Measurements from ENCODE around the gene DYRK1B.
A peak's percentile ranks its signal among the peaks of the same experiment; 100 is the strongest.
"Not testable (repeated sequence)": the region's sequence is repeated elsewhere in the genome, so short reads cannot be mapped to it uniquely, and the experiment has no call there.

The DYRK1B gene

DNA sequence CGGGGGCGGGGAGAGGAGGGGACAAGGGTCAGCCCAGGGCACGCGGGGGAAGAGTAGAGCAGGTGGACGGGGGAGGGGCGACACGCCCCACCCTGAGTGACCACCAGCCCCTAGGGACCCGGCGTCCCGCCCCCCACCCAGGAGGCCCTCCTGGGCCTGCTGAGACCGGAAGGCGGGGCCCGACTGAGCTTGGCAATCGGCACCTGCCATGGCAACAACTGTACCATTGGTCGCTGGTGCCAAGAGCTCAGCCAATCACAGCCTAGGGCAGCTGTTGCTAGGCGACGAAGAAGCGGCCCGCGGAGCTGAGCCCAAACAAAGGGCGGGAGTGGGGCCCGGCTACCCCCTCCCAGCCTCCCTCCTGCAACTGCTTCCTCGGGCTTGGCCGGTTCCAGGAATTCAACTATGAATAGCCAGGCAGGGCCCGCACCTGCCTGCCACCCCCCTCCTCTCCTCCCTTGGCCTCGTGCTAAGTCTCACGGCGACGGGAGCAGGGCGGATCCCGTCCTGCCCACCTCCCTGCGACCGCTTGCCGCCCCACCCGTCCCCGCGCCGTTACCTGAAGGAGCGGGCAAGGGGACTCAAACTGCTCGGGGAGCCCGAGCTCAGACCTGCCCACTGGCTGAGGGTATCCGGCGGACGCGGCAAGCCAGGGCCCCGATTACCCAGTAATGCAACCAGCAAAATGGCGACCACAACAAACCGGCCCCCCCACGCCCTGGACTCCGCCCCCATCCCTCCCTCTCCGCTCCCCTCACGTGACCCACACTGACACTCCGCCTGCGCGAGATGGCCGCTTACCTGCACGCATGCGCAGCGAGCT is at the start of gene DYRK1B:
TSS of gene DYRK1B (minus strand) at position 699 of the 823 bp plus-strand sequence. CDS start 2,295 bp downstream, outside the sequence.
- H3K4me3 ChIP-seq (ENCODE audit: low read depth, low read length): peak within 1 kb of the TSS; percentile 80
- DNase-seq: peak; percentile 96
- in situ Hi-C loops (cut with HindIII; ENCODE audit: low pct_ligation_motif_present, low sequenced_read_pairs): no loop called here
- H3K36me3 ChIP-seq (replicated peaks): peaks cover 46% of the 10 kb centered on the region
- no peaks in the 10 kb centered on the region for H3K27me3 ChIP-seq (replicated peaks)
- TF ChIP-seq, protein P1, sequence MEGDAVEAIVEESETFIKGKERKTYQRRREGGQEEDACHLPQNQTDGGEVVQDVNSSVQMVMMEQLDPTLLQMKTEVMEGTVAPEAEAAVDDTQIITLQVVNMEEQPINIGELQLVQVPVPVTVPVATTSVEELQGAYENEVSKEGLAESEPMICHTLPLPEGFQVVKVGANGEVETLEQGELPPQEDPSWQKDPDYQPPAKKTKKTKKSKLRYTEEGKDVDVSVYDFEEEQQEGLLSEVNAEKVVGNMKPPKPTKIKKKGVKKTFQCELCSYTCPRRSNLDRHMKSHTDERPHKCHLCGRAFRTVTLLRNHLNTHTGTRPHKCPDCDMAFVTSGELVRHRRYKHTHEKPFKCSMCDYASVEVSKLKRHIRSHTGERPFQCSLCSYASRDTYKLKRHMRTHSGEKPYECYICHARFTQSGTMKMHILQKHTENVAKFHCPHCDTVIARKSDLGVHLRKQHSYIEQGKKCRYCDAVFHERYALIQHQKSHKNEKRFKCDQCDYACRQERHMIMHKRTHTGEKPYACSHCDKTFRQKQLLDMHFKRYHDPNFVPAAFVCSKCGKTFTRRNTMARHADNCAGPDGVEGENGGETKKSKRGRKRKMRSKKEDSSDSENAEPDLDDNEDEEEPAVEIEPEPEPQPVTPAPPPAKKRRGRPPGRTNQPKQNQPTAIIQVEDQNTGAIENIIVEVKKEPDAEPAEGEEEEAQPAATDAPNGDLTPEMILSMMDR (IDR thresholded peaks at IDR 0.05; ENCODE audit: low read depth, low read length, missing control alignments): no peak
- H3K27ac ChIP-seq: peak within 1 kb of the TSS; percentile 96

DNA sequence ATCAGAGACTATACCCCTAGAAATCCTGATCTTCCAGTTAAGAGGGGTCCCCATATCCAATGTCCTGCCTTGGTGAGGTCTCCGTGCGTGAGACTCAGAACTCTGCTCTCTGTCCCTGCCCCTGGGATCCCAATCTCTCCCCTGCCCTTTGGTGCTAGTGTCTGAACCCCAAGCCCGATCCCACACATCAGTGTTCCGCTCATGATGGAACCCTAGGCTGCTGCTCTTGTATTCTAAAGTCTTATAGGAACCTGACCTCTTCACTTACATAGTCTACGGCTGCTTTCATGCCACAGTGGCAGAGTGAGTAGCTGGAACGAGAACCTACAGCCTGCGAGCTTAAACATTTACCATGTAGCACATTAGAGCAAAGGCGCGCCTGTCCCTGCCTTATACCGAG is 48.7 kb upstream of the DYRK1B start:
- H3K36me3 ChIP-seq (replicated peaks); in situ Hi-C loops (cut with HindIII; ENCODE audit: low pct_ligation_motif_present, low sequenced_read_pairs); H3K4me3 ChIP-seq (ENCODE audit: low read depth, low read length); DNase-seq; H3K27ac ChIP-seq; H3K27me3 ChIP-seq (replicated peaks): not testable (repeated sequence)

DNA sequence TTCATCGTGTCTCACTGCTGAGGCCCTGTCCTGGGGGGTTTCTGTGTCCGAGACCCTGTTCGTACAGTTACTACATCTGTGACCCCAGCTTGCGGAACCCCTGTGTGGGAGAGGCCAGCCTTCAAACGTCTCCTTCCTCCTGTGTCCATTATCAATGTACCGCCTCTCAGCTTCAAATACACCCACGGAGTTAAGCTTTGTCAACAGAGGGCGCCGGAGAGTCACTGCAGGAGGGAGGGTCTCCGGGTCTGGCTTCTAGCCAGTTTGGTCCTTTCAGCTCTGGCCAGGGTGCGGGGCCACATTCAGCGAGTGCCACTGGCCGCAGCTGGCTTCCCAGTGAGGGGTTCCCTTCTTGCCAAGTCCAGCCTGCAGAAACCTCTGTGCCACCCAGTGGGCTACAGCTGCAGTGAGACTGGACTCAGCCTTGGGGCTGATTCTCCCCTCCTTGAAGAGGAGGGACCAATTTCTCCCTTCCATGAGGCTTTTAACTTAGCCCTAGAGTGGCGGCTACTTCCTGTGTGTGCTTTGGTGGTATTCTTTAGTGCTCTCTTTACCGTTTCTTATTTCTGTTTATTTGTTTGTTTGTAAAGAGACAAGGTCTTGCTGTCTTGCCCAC is 47.6 kb upstream of the DYRK1B start:
- H3K27ac ChIP-seq; in situ Hi-C loops (cut with HindIII; ENCODE audit: low pct_ligation_motif_present, low sequenced_read_pairs); DNase-seq; H3K36me3 ChIP-seq (replicated peaks); H3K27me3 ChIP-seq (replicated peaks); H3K4me3 ChIP-seq (ENCODE audit: low read depth, low read length): not testable (repeated sequence)
- TF ChIP-seq, protein P1 (IDR thresholded peaks at IDR 0.05; ENCODE audit: low read depth, low read length, missing control alignments): peak; percentile 55

DNA sequence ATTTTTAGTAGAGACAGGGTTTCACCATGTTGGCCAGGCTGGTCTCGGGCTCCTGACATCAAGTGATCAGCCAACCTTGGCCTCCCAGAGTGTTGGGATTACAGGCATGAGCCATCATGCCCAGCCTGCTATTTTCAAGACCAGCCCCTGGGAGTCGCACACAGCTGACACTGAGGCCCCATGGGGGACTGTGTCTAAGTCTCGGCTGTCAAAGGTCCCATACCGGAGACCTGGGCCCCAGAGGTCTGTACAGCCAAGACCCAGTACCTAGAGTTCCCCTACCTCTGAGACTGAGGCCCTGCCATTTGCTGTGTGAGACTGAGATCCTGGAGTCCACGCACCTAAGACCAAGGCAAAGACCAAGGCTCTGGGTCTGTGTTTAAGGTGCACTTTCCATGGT is 46.3 kb upstream of the DYRK1B start:
- in situ Hi-C loops (cut with HindIII; ENCODE audit: low pct_ligation_motif_present, low sequenced_read_pairs); H3K27ac ChIP-seq; H3K4me3 ChIP-seq (ENCODE audit: low read depth, low read length); H3K27me3 ChIP-seq (replicated peaks); DNase-seq; H3K36me3 ChIP-seq (replicated peaks): not testable (repeated sequence)

DNA sequence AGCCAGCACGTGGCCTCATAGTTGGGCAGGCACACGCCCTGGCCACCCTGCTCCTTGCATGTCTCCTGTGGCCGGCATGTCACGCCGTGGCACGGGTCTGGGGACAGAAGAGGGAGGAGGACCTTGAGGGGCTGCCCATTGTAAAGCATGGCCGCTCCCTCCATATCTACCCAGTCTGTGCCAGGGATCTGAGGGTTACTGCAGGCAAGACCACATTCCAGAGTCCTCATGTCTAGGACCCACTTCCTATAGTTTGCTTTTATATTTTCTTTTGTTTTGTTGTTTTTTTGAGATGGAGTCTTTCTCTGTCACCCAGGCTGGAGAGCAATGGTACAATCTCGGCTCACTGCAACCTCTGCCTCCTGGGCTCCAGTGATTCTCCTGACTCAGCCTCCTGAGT is 45.8 kb upstream of the DYRK1B start:
- H3K36me3 ChIP-seq (replicated peaks); H3K4me3 ChIP-seq (ENCODE audit: low read depth, low read length); H3K27ac ChIP-seq; in situ Hi-C loops (cut with HindIII; ENCODE audit: low pct_ligation_motif_present, low sequenced_read_pairs); H3K27me3 ChIP-seq (replicated peaks); DNase-seq: not testable (repeated sequence)

DNA sequence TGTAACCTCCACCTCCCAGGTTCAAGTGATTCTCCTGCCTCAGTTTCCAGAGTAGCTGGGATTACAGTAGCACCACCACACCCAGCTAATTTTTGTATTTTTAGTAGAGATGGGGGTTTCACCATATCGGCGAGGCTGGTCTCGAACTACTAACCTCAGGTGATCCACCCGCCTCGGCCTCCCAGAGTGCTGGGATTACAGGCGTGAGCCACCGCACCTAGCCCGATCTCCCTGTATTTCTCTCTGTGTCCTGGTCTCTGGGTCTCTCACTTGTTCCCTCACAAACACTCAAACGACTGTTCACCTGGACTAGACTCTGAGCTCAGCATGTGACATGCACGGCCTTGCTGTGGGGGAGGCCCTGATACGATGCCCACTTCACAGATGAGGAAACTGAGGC is 44.9 kb upstream of the DYRK1B start:
- H3K4me3 ChIP-seq (ENCODE audit: low read depth, low read length); H3K27me3 ChIP-seq (replicated peaks); DNase-seq; H3K36me3 ChIP-seq (replicated peaks); H3K27ac ChIP-seq; in situ Hi-C loops (cut with HindIII; ENCODE audit: low pct_ligation_motif_present, low sequenced_read_pairs): not testable (repeated sequence)

DNA sequence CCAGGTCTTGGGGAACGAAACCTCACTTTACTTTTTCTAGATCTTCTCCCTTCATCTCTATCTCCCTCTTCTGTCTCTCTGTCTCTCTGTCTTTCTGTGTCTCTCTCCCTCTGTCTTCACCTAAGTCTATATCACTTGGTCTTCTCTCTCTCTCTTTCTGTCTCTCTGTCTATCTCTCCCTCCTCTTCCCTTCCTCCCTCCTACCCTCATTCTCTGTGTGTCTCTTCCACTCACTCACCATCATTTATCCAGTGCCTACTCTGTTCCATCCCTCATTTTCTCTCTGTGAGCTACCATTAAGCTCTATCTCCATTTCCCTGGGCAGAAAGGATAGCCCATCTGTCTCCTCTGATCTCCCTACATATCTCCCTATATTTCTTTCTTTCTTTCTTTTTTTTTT is 44.4 kb upstream of the DYRK1B start:
- no peak for DNase-seq
- H3K4me3 ChIP-seq (ENCODE audit: low read depth, low read length): no peak overlapping the region
- H3K27ac ChIP-seq: no peak overlapping the region
- H3K27me3 ChIP-seq (replicated peaks): no peaks in the 10 kb centered on the region
- in situ Hi-C loops (cut with HindIII; ENCODE audit: low pct_ligation_motif_present, low sequenced_read_pairs): no loop called here
- H3K36me3 ChIP-seq (replicated peaks): no peaks in the 10 kb centered on the region
- TF ChIP-seq, protein P1 (IDR thresholded peaks at IDR 0.05; ENCODE audit: low read depth, low read length, missing control alignments): no peak

DNA sequence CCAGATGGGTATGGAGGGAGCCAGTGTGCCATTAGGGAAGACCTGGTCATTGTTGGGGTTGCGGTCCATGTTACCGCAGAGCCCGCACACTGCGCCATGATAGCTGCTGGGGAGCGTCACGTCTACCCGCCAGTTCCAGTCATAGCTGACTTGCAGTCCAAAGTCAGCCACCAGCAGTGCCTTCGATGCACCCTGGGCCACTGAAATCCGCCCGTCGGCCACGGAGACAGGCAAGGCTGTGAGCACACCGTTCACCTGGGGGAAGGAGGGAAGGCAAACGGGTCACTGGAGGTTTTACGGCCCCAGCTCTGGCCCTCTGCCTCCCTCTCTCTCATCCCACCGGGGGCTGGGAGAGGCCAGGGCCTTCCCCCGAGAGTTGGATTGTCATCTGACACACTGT is 44.0 kb upstream of the DYRK1B start:
- DNase-seq; H3K36me3 ChIP-seq (replicated peaks); H3K4me3 ChIP-seq (ENCODE audit: low read depth, low read length); H3K27ac ChIP-seq; in situ Hi-C loops (cut with HindIII; ENCODE audit: low pct_ligation_motif_present, low sequenced_read_pairs); H3K27me3 ChIP-seq (replicated peaks): not testable (repeated sequence)

DNA sequence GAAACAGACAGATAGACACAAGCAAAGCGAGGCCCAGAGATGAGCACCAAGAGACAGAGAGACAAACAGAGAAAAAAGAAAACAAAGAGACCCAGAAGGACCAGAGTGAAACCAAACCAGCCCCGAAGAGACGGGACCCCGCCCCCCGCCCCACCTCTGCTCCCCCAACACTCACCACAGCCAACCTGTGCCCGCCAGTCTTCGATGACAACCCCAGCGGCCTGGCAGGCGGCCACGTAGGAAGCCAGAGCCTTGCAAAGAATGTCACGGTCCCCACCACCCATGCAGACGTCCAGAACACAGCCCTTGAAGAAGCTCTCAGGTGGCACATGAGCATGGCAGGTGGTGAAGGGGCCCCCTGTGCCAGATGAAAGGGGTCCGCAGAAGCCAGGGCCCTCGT is 43.5 kb upstream of the DYRK1B start:
- H3K4me3 ChIP-seq (ENCODE audit: low read depth, low read length); H3K27ac ChIP-seq; H3K27me3 ChIP-seq (replicated peaks); H3K36me3 ChIP-seq (replicated peaks); in situ Hi-C loops (cut with HindIII; ENCODE audit: low pct_ligation_motif_present, low sequenced_read_pairs); DNase-seq: not testable (repeated sequence)

DNA sequence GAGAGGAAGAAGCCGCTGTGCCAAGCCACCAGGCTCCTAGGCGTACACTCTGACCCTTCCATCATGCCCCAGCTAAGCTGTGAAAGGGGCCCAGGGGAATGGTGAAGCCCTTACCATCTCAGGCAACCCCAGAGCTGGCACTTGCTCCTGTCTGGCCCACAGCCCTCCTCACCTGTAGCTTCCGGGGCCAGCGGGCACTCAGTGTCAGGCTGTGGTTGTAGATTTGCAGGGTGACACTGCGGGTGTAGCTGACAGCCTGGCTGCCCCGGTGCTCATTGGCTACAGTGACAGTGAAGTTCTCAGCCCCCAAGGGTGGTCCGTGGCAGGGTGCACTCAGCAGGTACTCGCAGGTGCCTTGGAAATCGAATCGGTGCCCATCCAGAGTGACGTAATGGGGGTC is 42.5 kb upstream of the DYRK1B start:
- H3K36me3 ChIP-seq (replicated peaks); in situ Hi-C loops (cut with HindIII; ENCODE audit: low pct_ligation_motif_present, low sequenced_read_pairs); H3K27me3 ChIP-seq (replicated peaks); DNase-seq; H3K27ac ChIP-seq; H3K4me3 ChIP-seq (ENCODE audit: low read depth, low read length): not testable (repeated sequence)

DNA sequence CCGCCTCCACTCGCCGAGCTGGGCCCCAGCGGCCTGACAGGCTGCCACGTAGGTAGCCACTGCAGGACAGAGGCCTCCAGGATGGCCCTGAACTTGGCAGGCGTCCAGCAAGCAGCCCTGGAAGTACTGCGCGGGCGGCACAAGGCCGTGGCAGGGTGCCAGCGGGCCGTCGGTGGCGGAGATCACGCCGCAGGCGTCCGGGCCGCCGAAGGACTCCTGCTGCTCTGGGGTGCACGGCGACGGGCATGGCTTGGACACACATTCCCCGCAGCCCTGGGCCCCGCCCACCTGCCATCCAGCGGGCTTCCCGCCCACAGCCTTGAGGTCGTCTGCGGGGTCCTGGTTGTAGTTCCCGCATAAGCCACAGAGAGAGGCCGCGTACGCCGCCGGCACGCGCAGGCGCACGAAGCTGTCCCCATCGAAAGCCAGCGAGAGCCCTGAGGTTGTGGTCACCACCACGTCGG is 41.5 kb upstream of the DYRK1B start:
- DNase-seq; H3K36me3 ChIP-seq (replicated peaks); in situ Hi-C loops (cut with HindIII; ENCODE audit: low pct_ligation_motif_present, low sequenced_read_pairs); H3K27ac ChIP-seq; H3K4me3 ChIP-seq (ENCODE audit: low read depth, low read length); H3K27me3 ChIP-seq (replicated peaks): not testable (repeated sequence)
